Caco-2 (cell line): ENCODE data around the gene ZNF771. TPM values are rescaled to one million over a fixed set of nuclear protein-coding genes. Genes with fewer than 3 reads are reported as not detected.

ENCODE experiments used
- Bru-seq: library from RNA; stranded (reverse); fragments of 400-500 nt; gene quantifications from one replicate; lab custom pipeline; 2021; lab: Mats Ljungman, UMichigan
- BruChase-seq, 2 experiments: library from RNA; stranded (reverse); fragments of 400-500 nt; gene quantifications; one replicate each; lab custom pipeline; 2021; lab: Mats Ljungman, UMichigan
- BruUV-seq: library from RNA; stranded (reverse); fragments of 400-500 nt; replicated peaks from 2 replicates; lab custom pipeline; 2021; lab: Mats Ljungman, UMichigan
- CTCF ChIA-PET: fragments of 300-600 bp; sonication (Branson Sonifier 250); formaldehyde crosslinking; loops from one replicate; lab custom pipeline; 2022; ENCODE audit warnings: antibody characterized with exemption; lab: Charles Lee
- POLR2A ChIA-PET: fragments of 300-600 bp; sonication (Branson Sonifier 250); formaldehyde crosslinking; loops from one replicate; lab custom pipeline; 2022; ENCODE audit warnings: antibody characterized with exemption; lab: Charles Lee
- DNase-seq, 2 experiments: peaks; one replicate each; pipeline versions ENCODE4 v3.0.0 to v3.0.0-alpha.2; 2020 to 2022
- H3K27me3 ChIP-seq: replicated peaks from 2 replicates; pipeline ENCODE4 v1.6.0; 2011; ENCODE audit warnings: low read length; ENCODE audit not compliant: control insufficient read depth, insufficient read depth
- H3K36me3 ChIP-seq: 2 replicates; pipeline ENCODE4 v1.5.1; 2011; ENCODE audit warnings: low read length; ENCODE audit not compliant: control insufficient read depth, insufficient read depth
- H3K4me1 ChIP-seq: fragments of 250-450 bp; sonication (Bioruptor Pico); 2 replicates; pipeline ENCODE4 v1.5.1; 2020; ENCODE audit warnings: mild to moderate bottlenecking
- H3K4me3 ChIP-seq: 2 replicates; pipeline ENCODE4 v1.5.1; 2011; ENCODE audit warnings: low read depth, mild to moderate bottlenecking, control low read depth, low read length
- H3K9me3 ChIP-seq: fragments of 250-450 bp; sonication (Bioruptor Pico); 2 replicates; pipeline ENCODE4 v1.5.1; 2020; ENCODE audit warnings: mild to moderate bottlenecking, moderate library complexity
- H3K27ac Mint-ChIP-seq: one replicate; pipeline ENCODE4 v1.8.0; 2022; ENCODE audit warnings: mixed read lengths; ENCODE audit not compliant: unreplicated experiment
- H3K27me3 Mint-ChIP-seq: one replicate; pipeline ENCODE4 v1.8.0; 2022; ENCODE audit warnings: mixed read lengths; ENCODE audit not compliant: insufficient read depth, unreplicated experiment
- H3K36me3 Mint-ChIP-seq: one replicate; pipeline ENCODE4 v1.8.0; 2022; ENCODE audit warnings: mild to moderate bottlenecking, mixed read lengths; ENCODE audit not compliant: insufficient read depth, unreplicated experiment
- H3K4me1 Mint-ChIP-seq: one replicate; pipeline ENCODE4 v1.8.0; 2022; ENCODE audit warnings: low read depth, mixed read lengths; ENCODE audit not compliant: unreplicated experiment
- H3K4me3 Mint-ChIP-seq: one replicate; pipeline ENCODE4 v1.8.0; 2022; ENCODE audit warnings: mild to moderate bottlenecking, moderate library complexity, mixed read lengths; ENCODE audit not compliant: unreplicated experiment
- H3K9me3 Mint-ChIP-seq: one replicate; pipeline ENCODE4 v1.8.0; 2022; ENCODE audit warnings: mixed read lengths; ENCODE audit not compliant: unreplicated experiment
- intact Hi-C: fragments of 100-400 bp; cut with micrococcal nuclease; formaldehyde crosslinking; loops from one replicate; pipeline ENCODE4 v1.10.0; 2022; ENCODE audit not compliant: unreplicated experiment
- long read RNA-seq: library from polyadenylated mRNA; stranded (forward); transcript quantifications from one replicate; pipeline ENCODE4 v2.0.0, GENCODE V29; 2022
- total RNA-seq: library from RNA; stranded (reverse); gene quantifications from 2 replicates; pipeline ENCODE4 v1.2.3, GENCODE V29; 2022
- TF ChIP-seq, protein P1 (sequence below), 2 experiments: fragments of 200-600 bp in 1 of 2; IDR thresholded peaks; 1 replicate in 1 of 2; 2 replicates in 1 of 2; pipeline versions ENCODE4 v1.5.1 to v1.8.0; 2011 to 2022; ENCODE audit warnings: antibody characterized with exemption in 1 of 2, control low read depth in 1 of 2, inconsistent platforms in 1 of 2, low read depth in 1 of 2, low read length in 1 of 2, mild to moderate bottlenecking in 1 of 2, moderate library complexity in 1 of 2; ENCODE audit not compliant: insufficient read depth in 1 of 2, severe bottlenecking in 1 of 2, unreplicated experiment in 1 of 2

The ZNF771 gene
- total RNA-seq (4.7 and 5.8 TPM in 2 replicates), Bru-seq, nascent RNA (percentile 50 among the genes with signal in this experiment), BruChase-seq, experiment 1, labeled RNA remaining after a 2-hour chase (percentile 43 among the genes with signal in this experiment), BruChase-seq, experiment 2, labeled RNA remaining after a 6-hour chase (percentile 47 among the genes with signal in this experiment)
- long read RNA-seq, transcript ZNF771-201 (3 exons, 2,371 nt) = major isoform, 7 of 8 reads
- long read RNA-seq, partial matches to known transcripts = 1 of 8 reads
- long read RNA-seq, other reads (novel, unspliced or antisense) = 0 of 8 reads

GRCh38 chr16:30407102-30407803 is at the start of gene ZNF771:
Gene ZNF771 (plus strand): TSS chr16:30407606. CDS start chr16:30408054, 448 bp downstream.
- Histone ChIP-seq H3K36me3 (no peaks in the 10 kb centered on the region; the same call in 1 of the 2 replicates), H3K4me3 (peak within 1 kb of the TSS; percentile 87), H3K9me3 (no peaks in the 10 kb centered on the region), H3K27me3 (no peaks in the 10 kb centered on the region), H3K4me1 (peaks cover 15% of the 10 kb centered on the region)
- Mint-ChIP-seq H3K4me1 (peaks cover 7% of the 10 kb centered on the region), H3K9me3 (no peaks in the 10 kb centered on the region), H3K27me3 (no peaks in the 10 kb centered on the region), H3K36me3 (peaks cover 7% of the 10 kb centered on the region), H3K27ac (peak within 1 kb of the TSS; percentile 94), H3K4me3 (peak within 1 kb of the TSS; percentile 87)
- TF ChIP-seq, protein P1, sequence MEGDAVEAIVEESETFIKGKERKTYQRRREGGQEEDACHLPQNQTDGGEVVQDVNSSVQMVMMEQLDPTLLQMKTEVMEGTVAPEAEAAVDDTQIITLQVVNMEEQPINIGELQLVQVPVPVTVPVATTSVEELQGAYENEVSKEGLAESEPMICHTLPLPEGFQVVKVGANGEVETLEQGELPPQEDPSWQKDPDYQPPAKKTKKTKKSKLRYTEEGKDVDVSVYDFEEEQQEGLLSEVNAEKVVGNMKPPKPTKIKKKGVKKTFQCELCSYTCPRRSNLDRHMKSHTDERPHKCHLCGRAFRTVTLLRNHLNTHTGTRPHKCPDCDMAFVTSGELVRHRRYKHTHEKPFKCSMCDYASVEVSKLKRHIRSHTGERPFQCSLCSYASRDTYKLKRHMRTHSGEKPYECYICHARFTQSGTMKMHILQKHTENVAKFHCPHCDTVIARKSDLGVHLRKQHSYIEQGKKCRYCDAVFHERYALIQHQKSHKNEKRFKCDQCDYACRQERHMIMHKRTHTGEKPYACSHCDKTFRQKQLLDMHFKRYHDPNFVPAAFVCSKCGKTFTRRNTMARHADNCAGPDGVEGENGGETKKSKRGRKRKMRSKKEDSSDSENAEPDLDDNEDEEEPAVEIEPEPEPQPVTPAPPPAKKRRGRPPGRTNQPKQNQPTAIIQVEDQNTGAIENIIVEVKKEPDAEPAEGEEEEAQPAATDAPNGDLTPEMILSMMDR (IDR thresholded peaks at IDR 0.05; ENCODE audit: insufficient read depth in 1 of 2, low read depth in 1 of 2, low read length in 1 of 2, severe bottlenecking in 1 of 2, unreplicated experiment in 1 of 2) = no peak
- DNase-seq = peak; percentile 89 to 92
- BruUV-seq = no TSS peak
- ChIA-PET POLR2A (interaction anchor here (1.0 to 2.3 kb wide), 6 partner anchors 11 to 53 kb away, joined by 3 to 15 read pairs (median 6); partner anchors contain the start of genes DCTPP1, TBC1D10B and ZNF48), CTCF (interaction anchor here (1.0 to 2.3 kb wide), 6 partner anchors 9 to 37 kb away, joined by 3 to 14 read pairs (median 8); partner anchors contain the start of genes DCTPP1, TBC1D10B and ZNF48)
- intact Hi-C loops = loop anchor here (5.0 to 10.0 kb wide), 2 partner anchors 50 to 342 kb away; partner anchors contain the start of genes ALDOA and CD2BP2

- Mint-ChIP-seq H3K9me3 (no peaks in the 10 kb centered on the region), H3K4me3 (peak overlapping the region; percentile 19), H3K36me3 (peaks cover 61% of the 10 kb centered on the region), H3K27me3 (no peaks in the 10 kb centered on the region), H3K4me1 (peaks cover 30% of the 10 kb centered on the region), H3K27ac (no peak overlapping the region)
- ChIA-PET POLR2A (interaction anchor here (0.7 kb wide), 1 partner anchor 13 kb away, joined by 3 read pairs; the partner anchor contains the start of gene TBC1D10B), CTCF (interaction anchor here (0.5 to 0.9 kb wide), 2 partner anchors 51 to 784 kb away, joined by 3 read pairs; no protein-coding TSS in a partner anchor)
- no peak for DNase-seq
- Histone ChIP-seq H3K4me3 (no peak overlapping the region), H3K36me3 (peaks cover 1% of the 10 kb centered on the region), H3K27me3 (no peaks in the 10 kb centered on the region), H3K9me3 (no peaks in the 10 kb centered on the region), H3K4me1 (peaks cover 5% of the 10 kb centered on the region; the same call in 1 of the 2 replicates)
- intact Hi-C loops = loop anchor here (5.0 kb wide), 1 partner anchor 49 kb away; the partner anchor contains the start of gene ZNF771
- no TSS peak for BruUV-seq
- TF ChIP-seq, protein P1 (IDR thresholded peaks at IDR 0.05; ENCODE audit: insufficient read depth in 1 of 2, low read depth in 1 of 2, low read length in 1 of 2, severe bottlenecking in 1 of 2, unreplicated experiment in 1 of 2) = no peak
Measured at GRCh38 chr16:30357715-30358576, 49.5 kb upstream of the ZNF771 start.
